Esophagus muscularis mucosa (tissue), 4 donors: ENCODE data around the gene TMEM117. TPM values are rescaled to one million over a fixed set of nuclear protein-coding genes. Genes with fewer than 3 reads are reported as not detected.

Experiments
- DNase-seq: peaks from one replicate; pipeline ENCODE4 v3.0.0-alpha.2; 2017; ENCODE audit errors: extremely low spot score
- H3K27ac ChIP-seq, 4 donors: fragments of 200-600 bp; sonication (generic); replicated peaks in 1 of 4; 1 replicate in 3 of 4; 2 replicates in 1 of 4; pipeline ENCODE4 v1.5.1; 2016 to 2019; ENCODE audit warnings: mild to moderate bottlenecking in 1 of 4
- H3K27me3 ChIP-seq, 4 donors: fragments of 200-600 bp; sonication (generic); one replicate each; pipeline versions ENCODE4 v1.5.1 to v1.6.0; 2016 to 2019
- H3K36me3 ChIP-seq, 4 donors: fragments of 200-600 bp; sonication (generic); one replicate each; pipeline ENCODE4 v1.5.1; 2016 to 2019
- H3K4me1 ChIP-seq, 4 donors: fragments of 200-600 bp; sonication (generic); one replicate each; pipeline ENCODE4 v1.5.1; 2016 to 2019
- H3K4me3 ChIP-seq, 4 donors: fragments of 200-600 bp; sonication (generic); 1 replicate in 2 of 4; 2 replicates in 2 of 4; pipeline ENCODE4 v1.5.1; 2016 to 2019; ENCODE audit warnings: mild to moderate bottlenecking in 4 of 4, moderate library complexity in 1 of 4
- H3K9me3 ChIP-seq, 4 donors: fragments of 200-600 bp; sonication (generic); 1 replicate in 3 of 4; 2 replicates in 1 of 4; pipeline ENCODE4 v1.5.1; 2016 to 2019
- EP300 ChIP-seq: sonication (generic); formaldehyde crosslinking; IDR thresholded peaks from one replicate; pipeline ENCODE4 v1.6.1; 2017; ENCODE audit warnings: antibody characterized with exemption
- POLR2A ChIP-seq: fragments of 450-650 bp; IDR thresholded peaks from one replicate; pipeline ENCODE4 v1.6.1; 2017; ENCODE audit warnings: antibody characterized with exemption, moderate library complexity, mild to moderate bottlenecking, low read depth
- POLR2AphosphoS5 ChIP-seq, 2 donors: sonication (generic); formaldehyde crosslinking; IDR thresholded peaks; one replicate each; pipeline ENCODE4 v1.6.1; 2017; ENCODE audit warnings: antibody characterized with exemption in 2 of 2
- WGBS: methylation state at CpG from one replicate; pipeline ENCODE4 v1.1.5; 2018; 5-methylcytosine and 5-hydroxymethylcytosine counted together
- intact Hi-C: fragments of 100-400 bp; cut with DNase I; formaldehyde crosslinking; loops from one replicate; pipeline ENCODE4 v1.15.1; 2023
- total RNA-seq, 4 donors: library from RNA; depleted of rRNA; stranded (reverse); fragments of >200 nt; gene quantifications; one replicate each; pipeline versions ENCODE4 v1.1.0 to v1.2.1, GENCODE V29; 2016
- TF ChIP-seq, protein P1 (sequence below), 3 experiments: fragments of 200-600 bp in 2 of 3; fragments of 450-650 bp in 1 of 3; sonication (generic) in 2 of 3; IDR thresholded peaks; one replicate each; pipeline ENCODE4 v1.5.1; 2017 to 2019; ENCODE audit warnings: antibody characterized with exemption in 3 of 3, mild to moderate bottlenecking in 2 of 3, moderate library complexity in 1 of 3

The TMEM117 gene
- total RNA-seq, 4 donors from 2014 or later, result 11.2 to 18.7 (median 12.8) TPM

DNA sequence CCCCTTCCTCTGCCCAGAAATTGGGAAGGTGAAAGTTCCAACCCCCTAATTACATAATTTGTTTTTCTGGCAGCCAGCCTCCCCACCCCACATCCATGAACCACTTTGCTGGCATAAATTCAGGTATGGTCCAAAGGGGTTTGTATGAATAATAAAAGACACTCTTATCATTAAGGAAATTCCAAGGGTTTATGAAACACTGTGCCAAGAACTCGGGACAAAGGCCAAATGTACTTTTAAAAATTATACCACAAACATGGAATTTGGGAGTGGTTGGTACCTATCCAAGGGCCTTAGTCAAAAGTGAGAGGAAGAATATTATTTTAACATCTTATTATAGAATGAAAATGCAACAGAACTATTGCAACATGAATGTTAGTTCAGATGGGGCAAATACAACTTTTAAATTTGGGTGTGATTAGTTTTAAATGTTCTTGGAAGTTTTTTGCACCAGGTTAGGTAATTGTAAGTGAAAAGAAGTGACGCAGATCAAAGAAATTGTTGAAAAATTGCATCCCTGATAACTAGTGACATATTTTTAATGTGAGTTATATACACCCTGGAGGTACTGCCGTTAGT is 217.8 kb downstream of the TMEM117 start:
- TF ChIP-seq, protein P1, sequence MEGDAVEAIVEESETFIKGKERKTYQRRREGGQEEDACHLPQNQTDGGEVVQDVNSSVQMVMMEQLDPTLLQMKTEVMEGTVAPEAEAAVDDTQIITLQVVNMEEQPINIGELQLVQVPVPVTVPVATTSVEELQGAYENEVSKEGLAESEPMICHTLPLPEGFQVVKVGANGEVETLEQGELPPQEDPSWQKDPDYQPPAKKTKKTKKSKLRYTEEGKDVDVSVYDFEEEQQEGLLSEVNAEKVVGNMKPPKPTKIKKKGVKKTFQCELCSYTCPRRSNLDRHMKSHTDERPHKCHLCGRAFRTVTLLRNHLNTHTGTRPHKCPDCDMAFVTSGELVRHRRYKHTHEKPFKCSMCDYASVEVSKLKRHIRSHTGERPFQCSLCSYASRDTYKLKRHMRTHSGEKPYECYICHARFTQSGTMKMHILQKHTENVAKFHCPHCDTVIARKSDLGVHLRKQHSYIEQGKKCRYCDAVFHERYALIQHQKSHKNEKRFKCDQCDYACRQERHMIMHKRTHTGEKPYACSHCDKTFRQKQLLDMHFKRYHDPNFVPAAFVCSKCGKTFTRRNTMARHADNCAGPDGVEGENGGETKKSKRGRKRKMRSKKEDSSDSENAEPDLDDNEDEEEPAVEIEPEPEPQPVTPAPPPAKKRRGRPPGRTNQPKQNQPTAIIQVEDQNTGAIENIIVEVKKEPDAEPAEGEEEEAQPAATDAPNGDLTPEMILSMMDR (IDR thresholded peaks at IDR 0.05), result no peak
- TF ChIP-seq POLR2A, result no peak
- no peak for TF ChIP-seq POLR2AphosphoS5 (IDR thresholded peaks at IDR 0.05)
- no peak for TF ChIP-seq EP300
- no peak for DNase-seq
- H3K4me1 ChIP-seq, result peaks cover 0 to 4% (median 0%) of the 10 kb centered on the region in 4 donors
- intact Hi-C loops, result no loop called here
- H3K27ac ChIP-seq, result no peak overlapping the region
- H3K27me3 ChIP-seq, result no peaks in the 10 kb centered on the region
- H3K9me3 ChIP-seq, result no peaks in the 10 kb centered on the region
- no peaks in the 10 kb centered on the region for H3K36me3 ChIP-seq
- WGBS, result 71% methylated on average over 3 of the region's 3 CpGs
- H3K4me3 ChIP-seq, result no peak overlapping the region

DNA sequence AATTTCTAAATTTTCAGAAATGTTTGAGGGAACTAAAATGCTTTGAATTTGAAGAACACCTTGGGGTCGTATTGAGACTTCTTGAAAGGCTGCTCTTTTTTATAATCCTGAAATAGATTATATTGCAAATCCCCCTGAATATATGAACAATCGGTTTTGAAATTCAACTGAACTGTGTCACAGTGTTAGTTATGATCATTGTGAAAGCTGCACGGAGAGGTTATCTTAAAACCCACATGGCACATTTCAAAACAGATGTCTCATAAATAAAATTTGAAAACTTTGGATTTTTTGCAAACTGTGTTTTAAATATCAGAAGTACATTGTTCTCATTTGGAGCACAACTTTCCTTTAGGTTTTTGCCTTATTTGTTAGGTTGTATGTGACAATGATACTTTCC is 218.4 kb downstream of the TMEM117 start:
- no peak overlapping the region for H3K27ac ChIP-seq
- no peaks in the 10 kb centered on the region for H3K9me3 ChIP-seq
- TF ChIP-seq POLR2AphosphoS5 (IDR thresholded peaks at IDR 0.05), result no peak
- TF ChIP-seq, protein P1 (IDR thresholded peaks at IDR 0.05), result no peak
- no peak for TF ChIP-seq POLR2A
- TF ChIP-seq EP300, result no peak
- H3K36me3 ChIP-seq, result no peaks in the 10 kb centered on the region
- peaks cover 0 to 4% (median 0%) of the 10 kb centered on the region in 4 donors for H3K4me1 ChIP-seq
- DNase-seq, result no peak
- H3K4me3 ChIP-seq, result no peak overlapping the region
- H3K27me3 ChIP-seq, result no peaks in the 10 kb centered on the region
- 77% methylated on average over 3 of the region's 3 CpGs for WGBS
- intact Hi-C loops, result no loop called here

DNA sequence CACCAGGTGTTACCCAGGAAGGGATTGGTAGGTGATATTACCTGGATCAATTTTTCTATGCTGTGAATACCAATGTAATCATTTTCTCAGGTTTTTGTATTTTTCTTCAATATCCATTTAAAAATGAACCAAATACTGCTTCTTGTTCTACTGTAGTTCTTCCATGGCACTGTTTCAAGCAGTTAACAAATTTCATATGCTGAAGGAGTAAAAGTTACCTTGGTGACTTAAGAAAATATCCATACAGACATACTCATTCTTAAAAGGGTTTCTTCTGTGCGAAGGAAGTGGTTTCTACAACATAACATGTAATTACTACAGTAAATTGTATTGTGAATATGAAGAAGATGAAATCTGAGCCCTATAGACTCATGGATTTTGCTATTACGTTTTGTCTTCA is 222.5 kb downstream of the TMEM117 start:
- no peak for TF ChIP-seq POLR2A
- no peak for TF ChIP-seq EP300
- TF ChIP-seq, protein P1 (IDR thresholded peaks at IDR 0.05), result no peak
- no peak for TF ChIP-seq POLR2AphosphoS5 (IDR thresholded peaks at IDR 0.05)
- H3K27me3 ChIP-seq, result no peaks in the 10 kb centered on the region

DNA sequence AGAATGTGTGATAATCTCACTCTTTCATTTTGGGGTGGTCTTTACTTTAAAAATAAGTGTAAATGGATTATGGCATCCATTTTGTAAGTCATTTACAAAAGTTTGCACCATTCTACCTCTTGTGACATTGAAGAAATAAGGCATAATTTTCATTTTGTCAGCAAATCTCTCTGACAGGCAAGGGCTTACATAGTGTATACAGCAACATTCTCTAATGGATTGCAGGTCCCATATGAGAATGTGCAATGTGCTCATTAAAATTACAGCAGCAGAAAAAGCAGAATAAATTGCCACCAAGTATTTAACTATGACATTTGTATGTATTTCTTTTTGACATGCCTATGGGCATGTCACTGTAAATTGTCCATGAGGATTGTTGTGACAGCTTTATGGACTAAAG is 223.6 kb downstream of the TMEM117 start:
- no peak overlapping the region for H3K4me3 ChIP-seq
- intact Hi-C loops, result no loop called here
- TF ChIP-seq EP300, result no peak
- no peak for TF ChIP-seq POLR2AphosphoS5 (IDR thresholded peaks at IDR 0.05)
- TF ChIP-seq, protein P1 (IDR thresholded peaks at IDR 0.05), result no peak
- TF ChIP-seq POLR2A, result no peak

More for the DNA sequence above, 222.5 kb downstream of the TMEM117 start:
- DNase-seq, result no peak
- no peaks in the 10 kb centered on the region for H3K9me3 ChIP-seq
- H3K4me3 ChIP-seq, result no peak overlapping the region
- H3K4me1 ChIP-seq, result peaks cover 0 to 4% (median 0%) of the 10 kb centered on the region in 4 donors
- intact Hi-C loops, result no loop called here
- H3K36me3 ChIP-seq, result no peaks in the 10 kb centered on the region
- no peak overlapping the region for H3K27ac ChIP-seq
- 80% methylated on average over 2 of the region's 2 CpGs for WGBS

DNA sequence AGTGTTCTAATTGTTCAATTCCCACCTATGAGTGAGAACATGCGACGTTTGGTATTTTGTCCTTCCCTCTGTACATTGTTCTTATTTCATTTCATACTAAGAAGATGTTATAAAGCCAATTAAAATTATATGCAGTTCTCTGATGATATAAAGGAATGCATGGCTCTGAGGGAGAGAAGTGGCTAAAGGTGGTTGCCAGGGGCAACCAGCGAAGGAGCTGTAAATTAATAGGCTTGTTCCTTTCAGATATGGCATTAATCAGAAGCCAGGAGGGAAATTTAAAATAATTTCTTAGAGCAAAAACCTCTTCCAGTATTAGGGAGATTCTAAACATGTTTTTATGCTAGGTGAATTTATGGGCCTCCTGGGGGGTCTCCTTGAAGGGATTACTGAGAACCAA is 227.8 kb downstream of the TMEM117 start:
- intact Hi-C loops, result no loop called here

More for the DNA sequence above, 223.6 kb downstream of the TMEM117 start:
- no peaks in the 10 kb centered on the region for H3K27me3 ChIP-seq
- no peak overlapping the region for H3K27ac ChIP-seq
- H3K36me3 ChIP-seq, result no peaks in the 10 kb centered on the region
- no peak for DNase-seq
- no peaks in the 10 kb centered on the region for H3K4me1 ChIP-seq
- H3K9me3 ChIP-seq, result no peaks in the 10 kb centered on the region

More for the DNA sequence above, 227.8 kb downstream of the TMEM117 start:
- Histone ChIP-seq H3K27ac (no peak overlapping the region), H3K27me3 (no peaks in the 10 kb centered on the region), H3K4me1 (no peaks in the 10 kb centered on the region), H3K4me3 (no peak overlapping the region), H3K9me3 (no peaks in the 10 kb centered on the region), H3K36me3 (no peaks in the 10 kb centered on the region)
- 100% methylated on average over 3 of the region's 3 CpGs for WGBS
- TF ChIP-seq POLR2A (no peak), EP300 (no peak), POLR2AphosphoS5 (IDR thresholded peaks at IDR 0.05) (no peak)
- TF ChIP-seq, protein P1 (IDR thresholded peaks at IDR 0.05), result no peak
- no peak for DNase-seq
